Smooth muscle cell (in vitro differentiated cells): ENCODE results near the gene TAS1R2. TPM values are rescaled to one million over a fixed set of nuclear protein-coding genes. Genes with fewer than 3 reads are reported as not detected.

ENCODE experiments used
- DNase-seq: peaks from one replicate; lab custom pipeline; 2025; ENCODE audit not compliant: unreplicated experiment; lab: John Stamatoyannopoulos, UW
- H2AFZ ChIP-seq: fragments of 200-600 bp; sonication (generic); 2 replicates; pipeline ENCODE4 v1.6.0; 2016; ENCODE audit warnings: antibody characterized with exemption, low read depth, mild to moderate bottlenecking
- H3F3A ChIP-seq: fragments of 200-600 bp; sonication (generic); 2 replicates; pipeline ENCODE4 v1.6.0; 2017; ENCODE audit warnings: antibody characterized with exemption, low read depth
- H3K27ac ChIP-seq: fragments of 200-600 bp; sonication (generic); 2 replicates; pipeline ENCODE4 v1.5.1; 2016; ENCODE audit warnings: low read depth, mild to moderate bottlenecking
- H3K27me3 ChIP-seq: fragments of 200-600 bp; sonication (generic); 2 replicates; pipeline ENCODE4 v1.6.1; 2016; ENCODE audit warnings: low read depth, mild to moderate bottlenecking
- H3K36me3 ChIP-seq: fragments of 200-600 bp; sonication (generic); 2 replicates; pipeline ENCODE4 v1.5.1; 2016; ENCODE audit warnings: low read depth
- H3K4me1 ChIP-seq: fragments of 200-600 bp; sonication (generic); 2 replicates; pipeline ENCODE4 v1.5.1; 2016; ENCODE audit warnings: low read depth
- H3K4me2 ChIP-seq: fragments of 200-600 bp; sonication (generic); 2 replicates; pipeline ENCODE4 v1.6.0; 2016; ENCODE audit warnings: mild to moderate bottlenecking
- H3K4me3 ChIP-seq: fragments of 200-600 bp; sonication (generic); 2 replicates; pipeline ENCODE4 v1.5.1; 2016; ENCODE audit warnings: mild to moderate bottlenecking
- H3K79me2 ChIP-seq: fragments of 200-600 bp; sonication (generic); 2 replicates; pipeline ENCODE4 v1.6.0; 2016; ENCODE audit warnings: low read depth, mild to moderate bottlenecking
- H3K9ac ChIP-seq: fragments of 200-600 bp; sonication (generic); 2 replicates; pipeline ENCODE4 v1.6.0; 2016; ENCODE audit warnings: low read depth
- H3K9me3 ChIP-seq: fragments of 200-600 bp; sonication (generic); replicated peaks from 2 replicates; pipeline ENCODE4 v1.5.1; 2016; ENCODE audit warnings: low read depth
- H4K20me1 ChIP-seq: fragments of 200-600 bp; sonication (generic); 2 replicates; pipeline ENCODE4 v1.6.0; 2016; ENCODE audit warnings: low read depth
- CTCF ChIP-seq: fragments of 200-600 bp; sonication (generic); IDR thresholded peaks from 2 replicates; pipeline ENCODE4 v1.5.1; 2017; ENCODE audit warnings: borderline replicate concordance, mild to moderate bottlenecking, antibody characterized with exemption; ENCODE audit not compliant: insufficient read depth, poor library complexity, severe bottlenecking
- WGBS: methylation state at CpG from one replicate; pipeline ENCODE4 v1.1.7; 2016; ENCODE audit warnings: low lambda C conversion rate; 5-methylcytosine and 5-hydroxymethylcytosine counted together
- polyA plus RNA-seq: library from polyadenylated mRNA; unstranded; fragments of >200 nt; fragmentation: Nextera tagmentation; extraction: Ambion mirVana; gene quantifications from 2 replicates; pipeline ENCODE4 v1.2.1, GENCODE V29; 2016
- total RNA-seq: library from RNA; depleted of rRNA; stranded (reverse); fragments of >200 nt; gene quantifications from 2 replicates; pipeline ENCODE4 v1.2.3, GENCODE V29; 2014

The TAS1R2 gene
- total and polyA plus RNA-seq, 2 experiments from 2014 or later: not detected

GRCh38 chr1:18799454-18799853, 60.0 kb downstream of the TAS1R2 start:
- H3K27ac ChIP-seq: no peak overlapping the region
- no peak for DNase-seq
- no peak overlapping the region for H2AFZ ChIP-seq
- no peak overlapping the region for H3K4me2 ChIP-seq
- no peaks in the 10 kb centered on the region for H3K79me2 ChIP-seq
- H3K4me1 ChIP-seq: peaks cover 6% of the 10 kb centered on the region
- no peaks in the 10 kb centered on the region for H3K27me3 ChIP-seq
- no peak for TF ChIP-seq CTCF
- no peaks in the 10 kb centered on the region for H3K36me3 ChIP-seq
- WGBS: 81% methylated on average over 3 of the region's 3 CpGs
- no peak overlapping the region for H3K4me3 ChIP-seq
- H4K20me1 ChIP-seq: no peaks in the 10 kb centered on the region
- H3F3A ChIP-seq: no peaks in the 10 kb centered on the region
- no peak overlapping the region for H3K9ac ChIP-seq
- H3K9me3 ChIP-seq: no peaks in the 10 kb centered on the region

GRCh38 chr1:18798946-18799345, 60.5 kb downstream of the TAS1R2 start:
- WGBS: 90% methylated on average over 6 of the region's 6 CpGs
- Histone ChIP-seq H4K20me1 (no peaks in the 10 kb centered on the region), H3K9me3 (no peaks in the 10 kb centered on the region), H3K27ac (no peak overlapping the region), H3K36me3 (no peaks in the 10 kb centered on the region), H3K9ac (no peak overlapping the region), H3K27me3 (no peaks in the 10 kb centered on the region), H3K4me3 (no peak overlapping the region), H3K4me1 (peaks cover 6% of the 10 kb centered on the region), H3K79me2 (no peaks in the 10 kb centered on the region), H3F3A (no peaks in the 10 kb centered on the region), H3K4me2 (no peak overlapping the region), H2AFZ (no peak overlapping the region)
- no peak for TF ChIP-seq CTCF
- no peak for DNase-seq

- WGBS: 94% methylated on average over 13 of the region's 13 CpGs
- Histone ChIP-seq H3K4me2 (no peak overlapping the region), H2AFZ (no peak overlapping the region), H3K9me3 (no peaks in the 10 kb centered on the region), H3K36me3 (no peaks in the 10 kb centered on the region), H3F3A (no peaks in the 10 kb centered on the region), H4K20me1 (no peaks in the 10 kb centered on the region), H3K79me2 (no peaks in the 10 kb centered on the region), H3K27me3 (no peaks in the 10 kb centered on the region), H3K4me1 (peaks cover 6% of the 10 kb centered on the region), H3K9ac (no peak overlapping the region), H3K4me3 (no peak overlapping the region), H3K27ac (no peak overlapping the region)
- no peak for TF ChIP-seq CTCF
- DNase-seq: no peak
Observed at GRCh38 chr1:18798533-18798932, 60.9 kb downstream of the TAS1R2 start.

- no peaks in the 10 kb centered on the region for H3K36me3 ChIP-seq
- no peak overlapping the region for H3K9ac ChIP-seq
- 90% methylated on average over 3 of the region's 3 CpGs for WGBS
- no peak overlapping the region for H3K27ac ChIP-seq
- H4K20me1 ChIP-seq: no peaks in the 10 kb centered on the region
- no peak for TF ChIP-seq CTCF
- H3K4me3 ChIP-seq: no peak overlapping the region
- H3K4me2 ChIP-seq: no peak overlapping the region
- H3K4me1 ChIP-seq: peaks cover 6% of the 10 kb centered on the region
- H2AFZ ChIP-seq: no peak overlapping the region
- H3F3A ChIP-seq: no peaks in the 10 kb centered on the region
- H3K27me3 ChIP-seq: no peaks in the 10 kb centered on the region
- H3K9me3 ChIP-seq: no peaks in the 10 kb centered on the region
- H3K79me2 ChIP-seq: no peaks in the 10 kb centered on the region
- no peak for DNase-seq
Observed at GRCh38 chr1:18796950-18797349, 62.5 kb downstream of the TAS1R2 start.
